Esophagus muscularis mucosa (tissue), 3 donors: Measurements from ENCODE around the gene SLX4IP.

Source experiments
- CTCF ChIP-seq, 3 experiments: fragments of 200-600 bp in 2 of 3; fragments of 450-650 bp in 1 of 3; sonication (generic) in 2 of 3; IDR thresholded peaks; one replicate each; pipeline ENCODE4 v1.5.1; 2017 to 2019; ENCODE audit warnings: antibody characterized with exemption in 3 of 3, mild to moderate bottlenecking in 2 of 3, moderate library complexity in 1 of 3
- EP300 ChIP-seq: sonication (generic); formaldehyde crosslinking; IDR thresholded peaks from one replicate; pipeline ENCODE4 v1.6.1; 2017; ENCODE audit warnings: antibody characterized with exemption

DNA sequence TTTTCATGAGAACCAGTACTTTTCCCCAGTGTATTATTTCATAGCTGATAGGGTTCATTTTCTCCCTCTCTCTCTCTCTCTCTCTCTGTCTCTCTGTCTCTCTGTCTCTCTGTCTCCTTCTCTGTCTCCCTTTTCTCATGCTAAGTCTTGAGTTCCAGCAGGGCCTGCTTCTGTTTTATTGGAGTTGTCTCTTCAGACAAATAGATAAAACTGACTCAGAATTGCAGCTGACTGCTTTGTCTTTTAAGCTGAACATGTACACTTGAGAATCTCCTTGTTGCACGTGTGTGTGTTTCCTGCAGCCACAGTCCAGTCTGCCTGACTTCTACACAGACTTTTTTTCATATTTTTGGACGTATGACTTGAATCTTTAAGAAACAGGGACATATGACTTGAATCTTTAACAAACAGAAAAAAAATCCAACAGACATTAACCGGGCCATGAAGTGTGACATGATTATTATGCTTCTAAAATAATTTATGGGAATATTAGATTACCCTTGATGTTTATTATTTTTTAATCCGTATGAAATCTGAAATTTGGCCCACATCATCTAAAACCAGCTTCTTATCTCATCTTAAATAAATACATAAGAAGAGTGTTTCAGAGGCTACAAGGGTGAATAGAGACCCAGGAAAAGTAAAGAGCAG lies 167.2 kb downstream of the SLX4IP start:
- TF ChIP-seq CTCF (IDR thresholded peaks at IDR 0.05): no peak
- TF ChIP-seq EP300: no peak
